ENCODE results near the gene TRAPPC2L. TPM values are rescaled to one million over a fixed set of nuclear protein-coding genes. Genes with fewer than 3 reads are reported as not detected.
A peak's percentile ranks its signal among the peaks of the same experiment; 100 is the strongest.
"Not testable (repeated sequence)": the region's sequence is repeated elsewhere in the genome, so short reads cannot be mapped to it uniquely, and the experiment has no call there.

The TRAPPC2L gene
- total RNA-seq, 1 donor from 2014 or later: 52.7 TPM

- intact Hi-C loops (cut with micrococcal nuclease): loop anchor here (10.0 kb wide), 1 partner anchor 48 kb away; no protein-coding TSS in a partner anchor
- peaks cover 36% of the 10 kb centered on the region for H3K4me1 ChIP-seq
- H3K27ac ChIP-seq (replicated peaks): peak overlapping the region; percentile 92
- H3K9me3 ChIP-seq (replicated peaks): no peaks in the 10 kb centered on the region
- peaks cover 18% of the 10 kb centered on the region for H3K27me3 ChIP-seq (ENCODE audit: low read depth)
- H3K4me3 ChIP-seq: peak overlapping the region; percentile 44
- peaks cover 51% of the 10 kb centered on the region for H3K36me3 ChIP-seq
- peak; percentile 93 for DNase-seq
- TF ChIP-seq CTCF (IDR thresholded peaks at IDR 0.05; ENCODE audit: borderline replicate concordance): peak; percentile 45
Observed at GRCh38 chr16:88886845-88887521, 30.1 kb downstream of the TRAPPC2L start.

GRCh38 chr16:88888057-88888456 lies 31.1 kb downstream of the TRAPPC2L start:
- Histone ChIP-seq H3K4me1 (peaks cover 35% of the 10 kb centered on the region), H3K36me3 (peaks cover 44% of the 10 kb centered on the region), H3K9me3 (replicated peaks) (no peaks in the 10 kb centered on the region), H3K27ac (replicated peaks) (peak overlapping the region; percentile 92), H3K4me3 (peak overlapping the region; percentile 44), H3K27me3 (ENCODE audit: low read depth) (peaks cover 8% of the 10 kb centered on the region)
- no peak for TF ChIP-seq CTCF (IDR thresholded peaks at IDR 0.05; ENCODE audit: borderline replicate concordance)
- peak; percentile 35 for DNase-seq
- intact Hi-C loops (cut with micrococcal nuclease): loop anchor here (10.0 kb wide), 1 partner anchor 47 kb away; no protein-coding TSS in a partner anchor

GRCh38 chr16:88888461-88889387 lies 31.8 kb downstream of the TRAPPC2L start:
- peak; percentile 75 for DNase-seq
- Histone ChIP-seq H3K36me3 (peaks cover 38% of the 10 kb centered on the region), H3K27ac (replicated peaks) (peak overlapping the region; percentile 92), H3K4me3 (no peak overlapping the region), H3K4me1 (peaks cover 35% of the 10 kb centered on the region), H3K27me3 (ENCODE audit: low read depth) (peaks cover 1% of the 10 kb centered on the region), H3K9me3 (replicated peaks) (no peaks in the 10 kb centered on the region)
- TF ChIP-seq CTCF (IDR thresholded peaks at IDR 0.05; ENCODE audit: borderline replicate concordance): no peak
- intact Hi-C loops (cut with micrococcal nuclease): loop anchor here (10.0 kb wide), 1 partner anchor 46 kb away; no protein-coding TSS in a partner anchor

- Histone ChIP-seq H3K27ac (replicated peaks) (peak overlapping the region; percentile 85), H3K4me1 (peaks cover 35% of the 10 kb centered on the region), H3K36me3 (peaks cover 27% of the 10 kb centered on the region)
- not testable (repeated sequence) for H3K9me3 ChIP-seq (replicated peaks); H3K27me3 ChIP-seq (ENCODE audit: low read depth); DNase-seq; H3K4me3 ChIP-seq
- intact Hi-C loops (cut with micrococcal nuclease): loop anchor here (10.0 kb wide), 1 partner anchor 45 kb away; no protein-coding TSS in a partner anchor
Observed at GRCh38 chr16:88889702-88890352, 32.9 kb downstream of the TRAPPC2L start.

- Histone ChIP-seq H3K9me3 (replicated peaks) (no peaks in the 10 kb centered on the region), H3K27ac (replicated peaks) (no peak overlapping the region), H3K4me3 (no peak overlapping the region), H3K27me3 (ENCODE audit: low read depth) (no peaks in the 10 kb centered on the region), H3K36me3 (peaks cover 17% of the 10 kb centered on the region), H3K4me1 (peaks cover 25% of the 10 kb centered on the region)
- DNase-seq: no peak
- no peak for TF ChIP-seq CTCF (IDR thresholded peaks at IDR 0.05; ENCODE audit: borderline replicate concordance)
- intact Hi-C loops (cut with micrococcal nuclease): no loop called here
Observed at GRCh38 chr16:88891083-88891482, 34.2 kb downstream of the TRAPPC2L start.
